Transverse colon (tissue), 4 donors: Measurements from ENCODE around the gene GASK1A.

Experiments
- CTCF ChIP-seq, 5 experiments: fragments of 200-600 bp in 3 of 5; fragments of 450-650 bp in 2 of 5; sonication (generic) in 3 of 5; IDR thresholded peaks; 1 replicate in 2 of 5; 2 replicates in 3 of 5; pipeline ENCODE4 v1.5.1; 2016 to 2017; ENCODE audit warnings: antibody characterized with exemption in 5 of 5, inconsistent platforms in 3 of 5, mild to moderate bottlenecking in 2 of 5, moderate library complexity in 1 of 5
- EP300 ChIP-seq: sonication (generic); formaldehyde crosslinking; IDR thresholded peaks from one replicate; pipeline ENCODE4 v1.6.1; 2017; ENCODE audit warnings: antibody characterized with exemption, low read depth
- POLR2A ChIP-seq: fragments of 450-650 bp; IDR thresholded peaks from one replicate; pipeline ENCODE4 v1.6.1; 2016; ENCODE audit warnings: antibody characterized with exemption, mild to moderate bottlenecking, moderate library complexity
- POLR2AphosphoS5 ChIP-seq, 3 donors: sonication (generic); formaldehyde crosslinking; IDR thresholded peaks; one replicate each; pipeline ENCODE4 v1.6.1; 2016; ENCODE audit warnings: antibody characterized with exemption in 3 of 3

- TF ChIP-seq CTCF (IDR thresholded peaks at IDR 0.05) (no peak), POLR2A (no peak), EP300 (no peak), POLR2AphosphoS5 (IDR thresholded peaks at IDR 0.05) (no peak)
Measured at GRCh38 chr3:42975955-42976354, 3.2 kb upstream of the GASK1A start.
